Stimulated activated CD4-positive, alpha-beta T cell treated with anti-CD3 and anti-CD28 coated beads, TNF-alpha, amount 100 ng/mL, for 4 hours (primary cell): ENCODE results near the gene LRRC71.
"Not testable (repeated sequence)": the region's sequence is repeated elsewhere in the genome, so short reads cannot be mapped to it uniquely, and the experiment has no call there.

ENCODE experiments used
- DNase-seq, 3 experiments: peaks; one replicate each; pipeline ENCODE4 v3.0.0-alpha.2; 2020; ENCODE audit warnings: low read depth in 3 of 3

The LRRC71 gene

DNA sequence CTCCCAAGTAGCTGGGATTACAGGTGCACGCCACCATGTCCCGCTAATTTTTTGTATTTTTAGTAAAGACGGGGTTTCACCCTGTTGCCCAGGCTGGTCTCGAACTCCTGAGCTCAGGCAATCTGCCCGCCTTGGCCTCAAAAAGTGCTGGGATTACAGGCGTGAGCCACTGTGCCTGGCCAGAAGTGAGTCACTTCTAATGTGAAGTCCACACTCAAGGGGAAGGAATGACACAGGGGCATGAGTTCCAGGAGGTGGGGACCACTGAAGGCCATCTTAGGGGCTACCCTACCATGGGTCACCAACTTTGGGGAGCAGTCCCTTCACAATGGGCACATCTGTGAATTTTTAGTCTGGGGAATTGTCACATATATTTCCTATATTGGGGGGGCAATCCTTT lies 6.3 kb downstream of the LRRC71 start:
- DNase-seq: not testable (repeated sequence)

DNA sequence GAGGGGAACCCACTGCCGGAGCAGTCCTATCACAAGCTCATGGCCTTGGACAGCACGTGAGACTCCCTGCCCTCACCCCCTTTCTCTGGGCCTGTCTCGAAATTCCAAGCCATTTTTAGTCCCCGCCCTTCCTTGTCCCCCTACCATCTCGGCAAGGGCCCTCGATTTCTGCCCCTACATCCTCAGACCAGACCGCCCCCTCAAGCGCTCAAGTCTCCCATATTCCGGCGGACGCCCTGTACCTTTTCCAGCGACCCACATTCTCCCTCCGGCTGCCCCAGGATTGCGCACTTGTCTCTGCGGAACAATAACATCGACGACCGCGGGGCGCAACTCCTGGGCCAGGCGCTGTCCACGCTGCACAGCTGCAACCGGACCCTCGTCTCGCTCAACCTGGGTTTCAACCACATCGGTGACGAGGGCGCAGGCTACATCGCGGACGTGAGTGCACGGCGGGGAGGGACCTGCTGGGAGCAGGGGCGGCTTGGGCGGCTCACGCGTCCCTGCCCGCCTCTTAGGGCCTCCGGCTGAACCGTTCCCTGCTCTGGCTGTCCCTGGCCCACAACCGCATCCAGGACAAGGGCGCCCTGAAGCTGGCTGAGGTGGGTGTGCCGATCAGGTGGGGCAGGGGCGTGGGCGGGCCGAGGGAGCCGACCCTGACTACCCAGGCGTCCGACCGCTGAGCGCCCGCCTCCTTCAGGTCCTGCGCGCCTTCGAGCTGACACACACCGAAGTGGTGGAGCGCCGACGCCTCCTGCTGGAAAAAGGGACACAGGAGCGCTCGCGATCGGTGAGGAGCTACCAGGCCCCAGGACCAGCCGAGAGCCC lies 7.0 kb downstream of the LRRC71 start:
- DNase-seq: peak; percentile 43 to 48 (median 43)

DNA sequence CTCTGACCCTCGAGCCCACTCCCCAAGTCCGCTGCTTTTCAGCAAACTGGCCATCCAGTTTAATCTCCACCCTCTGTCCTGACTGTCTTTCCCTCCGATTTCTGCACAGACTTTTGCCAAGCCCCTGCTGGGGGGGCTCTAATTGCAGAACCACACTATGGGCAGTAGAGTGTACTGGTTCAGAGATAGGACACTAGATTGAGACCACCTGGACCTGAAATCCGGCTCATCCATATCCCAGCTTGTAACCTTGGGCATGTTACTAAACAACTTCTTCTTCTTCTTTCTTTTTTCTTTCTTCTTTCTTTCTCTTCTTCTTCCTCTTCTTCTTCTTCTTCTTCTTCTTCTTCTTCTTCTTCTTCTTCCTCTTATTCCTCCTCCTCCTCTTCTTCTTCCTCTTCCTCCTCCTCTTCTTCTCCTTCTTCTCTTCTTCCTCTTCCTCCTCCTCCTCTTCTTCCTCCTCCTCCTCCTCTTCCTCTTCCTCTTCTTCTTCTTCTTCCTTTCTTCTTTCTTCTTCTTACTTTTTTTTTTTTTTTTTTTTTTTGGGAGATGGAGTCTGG lies 7.7 kb downstream of the LRRC71 start:
- no peak for DNase-seq

DNA sequence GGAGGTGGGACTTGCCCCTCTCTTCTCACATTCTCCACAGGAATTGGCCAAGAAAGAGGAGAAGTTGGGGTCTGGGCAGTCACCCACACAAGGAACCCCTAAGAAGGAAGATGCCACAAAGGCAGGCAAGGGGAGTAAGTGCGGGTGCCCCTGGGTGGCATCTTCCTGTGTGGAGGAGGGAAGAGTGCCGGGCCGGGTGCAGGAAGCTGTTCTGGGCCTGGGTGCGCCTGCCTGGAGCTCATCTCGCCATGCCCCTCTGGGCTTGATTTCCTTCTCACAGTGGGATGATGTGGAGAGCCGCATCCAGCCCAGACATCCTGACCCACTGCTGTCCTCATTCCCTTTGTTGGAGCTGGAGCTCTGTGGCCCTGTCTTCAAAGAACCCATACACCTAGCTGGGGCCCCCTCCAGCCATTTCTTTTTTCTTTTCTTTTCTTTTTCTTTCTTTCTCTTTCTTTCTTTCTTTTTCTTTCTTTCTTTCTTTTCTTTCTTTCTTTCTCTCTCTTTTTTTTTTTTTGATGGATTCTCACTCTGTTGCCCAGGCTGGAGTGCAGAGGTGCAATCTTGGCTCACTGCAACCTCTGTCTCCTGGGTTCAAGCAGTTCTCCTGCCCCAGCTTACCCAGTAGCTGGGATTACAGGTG lies 9.3 kb downstream of the LRRC71 start:
- no peak for DNase-seq

DNA sequence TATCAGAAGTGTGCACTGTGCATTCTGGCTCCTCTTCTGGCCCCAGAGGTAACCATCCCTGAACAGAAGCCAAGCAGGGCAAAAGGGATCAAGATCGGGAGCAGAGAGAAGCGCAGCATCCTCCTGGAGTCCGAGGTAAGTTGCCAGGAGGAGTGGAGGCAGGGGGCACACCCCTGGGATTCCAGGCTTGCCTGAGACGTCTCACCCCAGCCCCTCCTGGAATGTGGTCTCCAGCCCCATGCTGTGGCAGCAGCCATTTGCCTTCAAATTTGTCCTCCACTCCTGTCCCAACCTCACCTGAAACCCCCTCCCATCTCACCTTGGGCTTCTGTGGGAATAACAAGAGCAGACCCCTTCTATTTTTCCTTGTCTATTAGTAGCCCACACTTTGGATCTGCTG lies 10.1 kb downstream of the LRRC71 start:
- no peak for DNase-seq

DNA sequence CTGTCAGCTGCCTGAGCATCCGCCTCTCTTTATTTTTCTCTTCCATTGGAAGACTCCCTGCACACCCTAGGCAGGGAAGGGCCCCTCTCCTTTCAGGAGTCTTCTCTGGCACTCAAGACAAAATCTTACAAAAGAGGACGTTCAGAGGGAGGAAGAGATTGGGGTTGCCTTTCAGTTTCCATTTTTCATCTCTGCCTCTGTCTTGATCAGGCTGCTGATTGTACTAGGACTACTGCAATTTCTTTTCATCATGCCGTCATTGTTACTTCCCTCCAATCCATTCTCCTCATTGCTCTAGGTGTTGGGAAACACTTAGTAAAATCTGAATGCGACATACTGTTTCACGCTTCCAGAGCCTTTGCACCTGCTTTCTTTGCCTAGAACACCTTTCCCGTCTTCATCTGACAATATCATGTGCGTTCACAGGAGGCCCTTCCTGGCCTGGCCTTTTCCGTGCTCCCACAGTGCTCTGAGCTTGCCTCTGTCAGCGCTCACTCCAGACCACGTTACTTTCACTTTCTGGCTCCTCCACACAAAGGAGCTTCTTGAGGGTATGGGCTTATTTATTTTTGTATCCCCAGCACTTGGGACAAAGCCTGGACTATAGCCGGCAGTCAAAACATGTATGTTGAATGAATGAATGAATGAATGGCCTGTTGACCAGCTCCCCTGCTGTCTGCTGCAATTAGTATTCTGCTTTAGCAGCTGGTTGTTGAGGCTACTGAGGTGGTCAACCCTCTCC lies 10.9 kb downstream of the LRRC71 start:
- DNase-seq: no peak

DNA sequence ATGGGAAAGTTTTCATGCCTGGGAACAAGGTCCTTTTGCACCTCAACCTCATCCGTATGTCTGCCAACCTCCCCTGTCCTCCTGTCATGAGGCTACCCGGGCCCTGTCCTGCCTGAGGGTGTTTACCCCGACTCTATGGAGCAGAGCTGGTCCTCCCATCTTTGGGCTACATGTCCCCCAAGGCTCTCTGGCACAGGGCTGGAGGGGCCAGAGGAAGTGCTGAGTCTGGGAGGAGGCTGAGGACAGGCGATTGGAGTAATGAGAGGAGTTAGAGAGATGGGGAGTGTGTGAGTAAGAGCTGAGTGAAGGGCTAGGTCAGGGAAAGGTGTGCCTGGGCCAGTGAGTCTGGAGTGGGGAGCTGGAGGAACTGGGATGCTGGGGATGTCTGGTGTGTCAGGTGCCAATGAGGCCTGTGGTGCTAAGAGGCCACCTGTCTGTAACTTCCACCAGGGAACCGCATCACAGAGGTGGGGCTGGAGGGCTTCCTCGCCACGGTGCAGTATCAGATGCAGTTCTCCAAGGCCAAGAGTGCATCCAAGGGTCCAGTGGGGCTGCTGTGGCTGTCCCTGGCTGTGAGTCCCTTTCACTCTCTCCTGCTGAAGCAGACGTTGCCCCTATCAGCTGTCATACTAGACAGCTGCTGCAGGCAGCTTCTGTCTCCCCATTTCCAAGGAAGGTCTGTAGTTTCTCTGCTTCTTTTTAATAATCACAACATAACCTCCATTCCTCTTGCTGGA lies 11.7 kb downstream of the LRRC71 start:
- no peak for DNase-seq

DNA sequence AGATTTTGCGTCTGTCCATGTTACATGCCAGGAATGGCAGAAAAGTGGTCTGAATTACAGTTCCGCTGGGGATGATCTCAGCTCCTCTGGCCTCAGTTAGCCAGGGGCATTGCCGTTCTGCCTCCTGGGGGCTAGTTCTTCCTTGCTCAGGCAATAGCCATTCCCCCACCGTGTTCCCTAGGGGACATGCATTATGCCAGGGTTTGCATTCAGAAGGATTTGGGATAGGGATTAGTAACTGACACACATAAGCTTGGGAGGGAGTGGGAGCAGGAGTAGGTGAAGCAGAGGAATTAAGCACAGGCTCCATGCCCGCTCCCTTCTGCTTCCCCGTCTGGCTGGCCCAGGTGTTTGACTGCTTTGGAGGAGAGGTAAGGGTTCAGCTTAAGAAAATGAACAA lies 12.7 kb downstream of the LRRC71 start:
- DNase-seq: no peak

DNA sequence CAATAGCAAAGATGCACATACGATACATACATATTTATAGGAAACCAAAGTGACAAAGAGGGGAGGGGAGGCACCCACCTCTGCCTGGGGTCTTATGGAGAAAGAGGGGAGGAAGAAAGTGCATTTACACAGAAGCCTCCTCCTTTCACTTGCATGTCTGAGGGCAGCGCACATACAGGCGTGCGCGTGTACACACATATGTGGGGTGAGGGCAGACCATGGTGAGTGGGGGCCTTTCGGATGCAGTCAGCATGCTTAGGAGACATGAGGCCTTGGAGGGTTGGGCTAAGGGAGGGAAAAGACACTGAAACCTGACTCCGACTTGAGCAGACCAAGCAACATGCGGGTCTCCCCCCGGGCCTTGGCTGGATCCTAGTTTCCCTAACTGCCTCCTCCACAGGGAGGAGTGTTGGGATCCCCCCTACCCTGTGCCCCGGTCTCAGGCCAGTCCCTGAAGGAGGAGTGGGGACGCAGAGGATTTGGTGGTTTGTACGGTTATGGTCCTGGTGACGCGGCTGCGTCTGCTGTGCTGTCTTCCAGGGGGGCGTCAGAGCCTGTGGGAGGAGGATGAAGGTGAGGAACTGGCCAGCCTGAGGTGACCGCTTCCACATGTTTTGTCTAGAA lies 15.2 kb downstream of the LRRC71 start:
- no peak for DNase-seq

DNA sequence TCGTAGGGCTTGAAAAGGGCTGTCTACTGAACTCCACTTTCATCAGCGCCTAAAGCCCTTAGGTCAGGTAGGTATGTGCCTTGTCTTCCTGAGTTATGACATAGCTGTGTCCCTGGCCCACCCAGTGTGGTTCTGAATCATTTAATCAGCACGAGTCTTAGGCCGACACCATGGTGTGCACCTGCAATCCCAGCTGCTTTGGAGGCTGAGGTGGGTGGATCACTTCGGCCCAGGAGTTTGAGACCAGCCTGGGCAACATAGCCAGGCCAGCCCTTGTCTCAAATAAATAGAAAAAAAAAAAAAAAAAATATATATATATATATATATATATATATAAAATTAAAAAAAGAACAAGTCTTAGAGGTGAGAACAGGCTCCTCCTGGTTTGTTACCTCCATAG lies 15.8 kb downstream of the LRRC71 start:
- no peak for DNase-seq

DNA sequence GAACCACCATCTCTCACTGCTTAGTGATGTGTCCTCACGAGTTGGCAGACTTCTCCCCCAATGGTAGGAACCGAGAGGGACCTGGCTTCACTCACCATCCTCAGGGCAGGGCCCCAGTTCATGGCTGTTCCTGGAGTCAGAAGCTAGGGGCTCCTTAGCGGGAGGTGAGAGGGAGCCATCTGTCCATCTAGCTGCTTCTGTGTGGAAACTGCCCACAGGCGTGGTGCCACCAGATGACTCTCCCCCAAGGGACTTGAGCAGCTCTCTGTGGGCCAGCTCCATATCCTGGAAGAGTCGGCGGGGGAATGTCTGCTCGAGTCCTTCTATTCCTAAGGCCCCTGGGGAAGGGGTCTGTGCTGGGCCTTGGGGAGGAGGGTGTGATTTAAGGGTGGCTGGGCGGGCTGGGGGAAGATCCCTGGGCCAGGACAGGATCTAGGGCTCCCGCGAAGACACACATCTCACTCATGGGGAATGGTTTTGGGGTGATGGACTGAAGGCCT lies 16.3 kb downstream of the LRRC71 start:
- no peak for DNase-seq

DNA sequence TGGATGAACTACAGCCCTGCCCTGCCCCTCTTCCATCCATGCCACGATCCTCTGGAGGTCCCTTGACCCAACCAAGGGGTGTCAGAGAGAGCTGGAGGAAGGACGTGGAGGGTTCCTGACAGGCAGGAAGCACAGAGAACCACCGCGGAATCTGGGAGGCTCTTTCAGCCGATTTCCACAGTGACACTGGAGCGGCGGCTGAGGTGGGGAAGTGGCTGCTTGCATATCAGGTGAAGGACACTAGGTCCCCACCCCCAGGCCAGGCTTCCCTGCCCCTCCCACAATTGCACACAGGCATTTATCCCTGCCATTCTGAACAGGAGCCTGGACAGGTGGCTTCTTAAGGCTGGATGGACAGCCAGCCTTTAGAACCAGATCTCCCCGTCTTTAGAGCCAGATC lies 17.5 kb downstream of the LRRC71 start:
- no peak for DNase-seq

DNA sequence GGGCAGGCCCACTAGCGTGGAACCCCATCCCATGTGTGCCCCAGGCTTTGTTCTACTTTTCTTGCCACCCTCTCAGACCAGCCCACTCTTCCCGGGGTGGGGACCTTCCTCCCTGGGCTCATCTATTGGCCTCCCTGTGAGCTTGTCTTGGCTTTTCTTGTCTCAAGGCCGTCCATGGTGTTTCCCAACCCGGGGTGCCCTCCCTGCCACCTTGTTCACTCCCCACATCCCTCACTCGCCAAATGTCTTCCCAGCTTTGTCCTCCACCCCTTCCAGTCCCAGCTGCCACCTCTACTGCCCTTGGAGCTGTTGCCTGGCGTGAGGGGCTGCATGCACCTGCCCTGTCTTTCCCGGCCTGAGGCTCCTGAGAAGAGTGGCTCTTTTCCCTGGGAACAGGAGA lies 18.4 kb downstream of the LRRC71 start:
- no peak for DNase-seq

DNA sequence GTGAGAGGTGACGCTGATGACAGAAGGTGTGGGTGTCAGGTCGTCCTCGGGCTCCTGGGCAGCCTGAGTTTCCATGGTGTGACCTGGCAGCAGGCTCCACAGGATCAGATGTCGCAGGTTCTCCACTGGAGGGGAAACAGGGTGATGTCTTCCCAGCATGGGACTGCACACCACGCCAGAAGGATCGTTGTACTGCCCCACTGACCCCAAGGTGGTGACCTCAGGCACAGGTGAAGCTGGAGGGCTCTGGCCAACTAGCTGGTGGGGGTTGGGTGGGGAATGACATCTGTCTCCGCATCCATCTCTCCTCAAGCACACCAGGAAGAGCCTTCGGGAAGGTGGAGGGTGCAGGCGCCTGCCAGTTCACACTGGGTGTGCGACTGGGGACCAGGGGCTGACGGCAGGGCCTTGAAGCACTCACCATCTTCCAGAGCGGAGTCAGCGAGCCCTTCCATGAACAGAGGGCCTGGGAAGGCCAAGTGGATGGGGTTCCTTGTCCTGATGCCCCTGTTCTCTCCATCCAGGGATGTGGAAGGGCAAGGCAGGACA lies 19.4 kb downstream of the LRRC71 start:
- no peak for DNase-seq

DNA sequence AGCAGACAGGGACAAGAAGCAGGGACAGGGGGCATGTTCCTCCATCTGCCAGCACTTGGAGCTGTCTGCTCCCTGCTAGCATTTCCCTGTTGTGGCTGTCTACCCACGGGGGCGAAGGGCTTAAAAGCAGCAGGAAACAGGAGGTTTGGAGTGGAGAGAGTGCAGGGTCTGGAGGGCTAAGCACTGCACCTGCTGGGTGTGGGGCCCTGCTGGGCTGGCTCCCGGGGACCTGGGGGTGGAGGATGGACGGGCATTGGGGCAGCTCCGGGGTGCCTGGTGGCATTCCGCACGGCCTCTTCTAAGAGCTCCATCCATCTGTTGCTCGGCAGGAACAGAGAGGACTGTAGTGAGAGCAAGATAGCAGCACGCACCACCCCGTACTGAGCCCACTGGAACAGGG lies 21.2 kb downstream of the LRRC71 start:
- DNase-seq: no peak

DNA sequence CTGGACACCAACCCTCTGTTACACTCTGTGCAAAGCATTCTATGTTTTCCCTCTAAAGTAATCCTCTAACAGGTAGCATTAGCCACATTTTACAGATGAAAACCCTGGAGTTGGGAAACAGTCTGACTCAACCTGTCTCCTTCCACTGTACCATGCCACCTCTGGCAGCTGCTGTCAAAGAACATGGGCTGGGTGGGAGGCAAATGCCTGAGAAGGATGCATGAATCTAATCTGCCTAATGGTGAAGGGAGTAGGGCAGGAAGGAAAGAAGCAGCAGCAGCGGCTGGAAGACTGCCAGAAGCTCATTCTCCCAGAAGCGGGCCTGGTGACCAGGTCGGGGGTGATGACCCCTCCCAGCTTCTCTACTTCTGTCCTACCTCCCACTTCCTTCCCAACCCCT lies 21.7 kb downstream of the LRRC71 start:
- DNase-seq: no peak

DNA sequence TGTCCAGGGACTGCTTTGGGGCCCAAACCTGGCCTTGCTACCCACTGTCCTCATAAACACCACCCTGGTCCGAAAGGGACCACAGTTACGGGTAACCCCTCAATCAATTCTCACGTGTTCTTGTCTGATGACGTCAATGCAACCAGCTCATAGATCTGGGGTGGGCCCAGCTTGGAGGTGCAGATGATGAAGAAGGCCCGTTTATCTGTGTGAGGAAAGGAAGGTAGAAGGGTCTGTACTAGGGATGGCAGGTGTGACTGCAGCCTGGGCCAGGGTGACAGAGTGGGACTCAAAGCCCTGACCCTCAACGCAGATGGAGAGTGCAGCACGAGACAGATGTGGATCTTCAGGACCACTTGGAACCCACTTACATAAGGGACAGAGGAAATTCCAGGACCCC lies 22.1 kb downstream of the LRRC71 start:
- no peak for DNase-seq

DNA sequence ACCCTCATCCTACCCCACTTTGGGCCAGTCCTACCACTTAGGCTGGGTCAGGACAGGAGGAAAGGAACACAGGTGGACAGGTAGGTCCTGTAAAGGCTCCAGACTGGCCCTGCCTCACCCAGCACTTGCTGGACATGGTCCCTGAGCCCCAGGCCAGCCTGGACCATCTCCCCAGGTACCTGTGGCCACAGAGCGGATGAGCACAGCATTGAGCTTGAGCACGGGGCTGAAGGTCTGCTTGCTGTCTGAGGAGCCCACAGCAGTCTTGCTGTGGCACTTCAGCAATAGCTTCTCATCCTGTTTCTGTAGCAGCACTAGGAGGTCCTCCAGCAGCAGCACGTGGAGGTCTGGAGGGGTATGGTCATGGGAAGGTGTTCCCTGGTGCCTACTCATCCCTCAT lies 23.3 kb downstream of the LRRC71 start:
- DNase-seq: no peak

DNA sequence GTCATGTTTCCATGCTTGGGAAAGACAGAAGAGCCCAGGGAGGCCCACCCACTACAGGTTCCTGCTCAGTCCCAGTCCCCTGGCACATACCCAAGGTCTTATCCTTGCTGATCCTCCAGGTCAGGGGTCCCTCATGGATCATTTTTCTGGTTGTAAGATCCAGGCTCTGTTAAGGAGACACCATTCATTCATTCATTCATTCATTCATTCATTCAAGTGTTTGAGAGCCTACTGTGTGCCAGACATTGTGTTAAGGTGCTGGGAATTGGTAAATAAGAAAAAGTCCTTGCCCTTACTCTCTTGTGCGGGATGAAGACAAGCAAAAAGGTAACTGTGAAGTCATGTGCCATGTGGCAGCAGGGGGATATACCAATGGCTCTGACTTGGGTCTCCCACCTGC lies 23.8 kb downstream of the LRRC71 start:
- DNase-seq: no peak

DNA sequence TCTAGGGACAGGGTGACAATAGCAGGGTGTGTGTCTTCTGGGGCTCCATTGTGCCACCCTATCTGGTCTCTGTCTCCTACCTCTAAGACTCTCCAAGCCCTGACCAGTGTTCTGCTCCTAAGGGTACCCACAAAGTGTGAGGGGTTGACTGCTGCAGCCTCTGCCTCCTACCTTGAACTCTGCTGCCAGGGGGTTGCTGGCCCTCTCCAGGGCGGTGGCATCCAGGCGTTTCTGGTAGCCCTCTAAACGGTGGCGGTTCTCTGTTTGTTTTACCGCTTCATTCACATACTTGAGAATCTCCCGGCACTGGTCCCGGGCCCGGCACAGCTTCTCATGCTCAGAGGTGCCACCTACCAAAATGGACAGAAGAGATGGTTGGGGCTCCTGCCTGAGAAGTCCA lies 24.4 kb downstream of the LRRC71 start:
- DNase-seq: no peak
